ENCODE results near the gene PTPRG.

DNA sequence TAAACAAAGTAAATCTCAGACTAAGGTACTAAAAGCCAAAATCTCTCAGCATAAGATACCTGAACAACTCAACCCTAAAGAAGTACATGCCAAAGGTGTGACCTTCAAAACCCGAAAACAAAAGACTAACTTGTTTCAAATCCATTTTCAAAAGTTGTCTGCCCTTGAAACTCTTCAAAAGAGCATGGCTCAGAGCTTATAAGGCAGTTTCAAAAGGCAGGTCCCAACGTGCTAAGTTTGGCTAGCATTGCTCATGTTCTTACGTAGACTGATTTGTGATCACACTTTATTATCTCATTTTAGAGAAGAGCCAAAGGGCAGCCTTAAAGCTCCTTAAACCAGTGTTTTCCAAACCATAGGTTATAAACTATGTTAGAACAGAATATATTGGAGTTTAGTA, 699.8 kb downstream of the PTPRG start:
- TF ChIP-seq, protein P1, sequence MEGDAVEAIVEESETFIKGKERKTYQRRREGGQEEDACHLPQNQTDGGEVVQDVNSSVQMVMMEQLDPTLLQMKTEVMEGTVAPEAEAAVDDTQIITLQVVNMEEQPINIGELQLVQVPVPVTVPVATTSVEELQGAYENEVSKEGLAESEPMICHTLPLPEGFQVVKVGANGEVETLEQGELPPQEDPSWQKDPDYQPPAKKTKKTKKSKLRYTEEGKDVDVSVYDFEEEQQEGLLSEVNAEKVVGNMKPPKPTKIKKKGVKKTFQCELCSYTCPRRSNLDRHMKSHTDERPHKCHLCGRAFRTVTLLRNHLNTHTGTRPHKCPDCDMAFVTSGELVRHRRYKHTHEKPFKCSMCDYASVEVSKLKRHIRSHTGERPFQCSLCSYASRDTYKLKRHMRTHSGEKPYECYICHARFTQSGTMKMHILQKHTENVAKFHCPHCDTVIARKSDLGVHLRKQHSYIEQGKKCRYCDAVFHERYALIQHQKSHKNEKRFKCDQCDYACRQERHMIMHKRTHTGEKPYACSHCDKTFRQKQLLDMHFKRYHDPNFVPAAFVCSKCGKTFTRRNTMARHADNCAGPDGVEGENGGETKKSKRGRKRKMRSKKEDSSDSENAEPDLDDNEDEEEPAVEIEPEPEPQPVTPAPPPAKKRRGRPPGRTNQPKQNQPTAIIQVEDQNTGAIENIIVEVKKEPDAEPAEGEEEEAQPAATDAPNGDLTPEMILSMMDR (IDR thresholded peaks at IDR 0.05) = no peak
- TF ChIP-seq POLR2A (IDR thresholded peaks at IDR 0.05) = no peak

Data from right lobe of liver (tissue), 4 donors.